K562 (cell line): ENCODE data around the gene ASS1. TPM values are rescaled to one million over a fixed set of nuclear protein-coding genes. Genes with fewer than 3 reads are reported as not detected.
A peak's percentile ranks its signal among the peaks of the same experiment; 100 is the strongest.

ENCODE experiments used
- CREB1 ChIP-seq, 2 experiments: sonication (generic) in 1 of 2; formaldehyde crosslinking in 1 of 2; IDR thresholded peaks; 2 replicates each; pipeline versions ENCODE4 v1.6.1 to v1.8.0; 2012 to 2022; ENCODE audit warnings: inconsistent platforms in 1 of 2, mild to moderate bottlenecking in 1 of 2, missing genetic modification reagents in 1 of 2, moderate library complexity in 1 of 2
- HSF4 ChIP-seq: fragments of 250-450 bp; sonication (Bioruptor Pico); IDR thresholded peaks from 2 replicates; pipeline ENCODE4 v2.1.2; 2022; ENCODE audit warnings: mild to moderate bottlenecking, moderate library complexity, borderline replicate concordance
- MCM5 ChIP-seq: fragments of 450-650 bp; IDR thresholded peaks from 2 replicates; pipeline ENCODE4 v1.6.1; 2016; ENCODE audit warnings: low read depth
- ZFP1 ChIP-seq: fragments of 450-650 bp; formaldehyde crosslinking; IDR thresholded peaks from 2 replicates; pipeline ENCODE4 v1.4.0; 2020; ENCODE audit warnings: mild to moderate bottlenecking, mixed read lengths
- ZZZ3 ChIP-seq: fragments of 450-650 bp; IDR thresholded peaks from 2 replicates; pipeline ENCODE4 v1.6.1; 2016; ENCODE audit warnings: antibody characterized with exemption, mild to moderate bottlenecking, moderate library complexity
- polyA plus RNA-seq, 8 experiments: library from polyadenylated mRNA; depleted of rRNA in 4 of 8; stranded (reverse) in 5 of 8; unstranded in 3 of 8; fragments of >200 nt; fragmentation: Nextera tagmentation in 2 of 8; fragmentation: Illumina TruSeq in 1 of 8; extraction: Ambion mirVana in 2 of 8; extraction: Trizol in 1 of 8; gene quantifications; 2 replicates each; pipeline versions ENCODE4 v1.2.1 to v1.2.3, GENCODE V29; 2011 to 2014; ENCODE audit warnings: inconsistent platforms in 1 of 8, missing spikeins in 1 of 8
- total RNA-seq, 7 experiments: library from RNA; depleted of rRNA in 6 of 7; stranded (reverse); fragments of >200 nt in 6 of 7; fragmentation: Illumina TruSeq in 2 of 7; extraction: Trizol in 2 of 7; gene quantifications; 2 replicates each; pipeline versions ENCODE4 v1.2.1 to v1.2.3, GENCODE V29; 2011 to 2021; ENCODE audit warnings: low replicate concordance in 1 of 7
- TF ChIP-seq, protein P1 (sequence below): fragments of 200-600 bp; sonication (generic); IDR thresholded peaks from one replicate; pipeline ENCODE4 v1.6.1; 2012; ENCODE audit warnings: mild to moderate bottlenecking, low read depth, low read length, inconsistent platforms

Gene ASS1
- total and polyA plus RNA-seq, 9 of the 15 experiments (the other 6 are each of a cell fraction or from before 2014, with no cell fraction given) = 1.5 to 5.7 (median 3.7) TPM

GRCh38 chr9:130451509-130452388 is 7.0 kb downstream of the ASS1 start (continued):
- TF ChIP-seq, protein P1, sequence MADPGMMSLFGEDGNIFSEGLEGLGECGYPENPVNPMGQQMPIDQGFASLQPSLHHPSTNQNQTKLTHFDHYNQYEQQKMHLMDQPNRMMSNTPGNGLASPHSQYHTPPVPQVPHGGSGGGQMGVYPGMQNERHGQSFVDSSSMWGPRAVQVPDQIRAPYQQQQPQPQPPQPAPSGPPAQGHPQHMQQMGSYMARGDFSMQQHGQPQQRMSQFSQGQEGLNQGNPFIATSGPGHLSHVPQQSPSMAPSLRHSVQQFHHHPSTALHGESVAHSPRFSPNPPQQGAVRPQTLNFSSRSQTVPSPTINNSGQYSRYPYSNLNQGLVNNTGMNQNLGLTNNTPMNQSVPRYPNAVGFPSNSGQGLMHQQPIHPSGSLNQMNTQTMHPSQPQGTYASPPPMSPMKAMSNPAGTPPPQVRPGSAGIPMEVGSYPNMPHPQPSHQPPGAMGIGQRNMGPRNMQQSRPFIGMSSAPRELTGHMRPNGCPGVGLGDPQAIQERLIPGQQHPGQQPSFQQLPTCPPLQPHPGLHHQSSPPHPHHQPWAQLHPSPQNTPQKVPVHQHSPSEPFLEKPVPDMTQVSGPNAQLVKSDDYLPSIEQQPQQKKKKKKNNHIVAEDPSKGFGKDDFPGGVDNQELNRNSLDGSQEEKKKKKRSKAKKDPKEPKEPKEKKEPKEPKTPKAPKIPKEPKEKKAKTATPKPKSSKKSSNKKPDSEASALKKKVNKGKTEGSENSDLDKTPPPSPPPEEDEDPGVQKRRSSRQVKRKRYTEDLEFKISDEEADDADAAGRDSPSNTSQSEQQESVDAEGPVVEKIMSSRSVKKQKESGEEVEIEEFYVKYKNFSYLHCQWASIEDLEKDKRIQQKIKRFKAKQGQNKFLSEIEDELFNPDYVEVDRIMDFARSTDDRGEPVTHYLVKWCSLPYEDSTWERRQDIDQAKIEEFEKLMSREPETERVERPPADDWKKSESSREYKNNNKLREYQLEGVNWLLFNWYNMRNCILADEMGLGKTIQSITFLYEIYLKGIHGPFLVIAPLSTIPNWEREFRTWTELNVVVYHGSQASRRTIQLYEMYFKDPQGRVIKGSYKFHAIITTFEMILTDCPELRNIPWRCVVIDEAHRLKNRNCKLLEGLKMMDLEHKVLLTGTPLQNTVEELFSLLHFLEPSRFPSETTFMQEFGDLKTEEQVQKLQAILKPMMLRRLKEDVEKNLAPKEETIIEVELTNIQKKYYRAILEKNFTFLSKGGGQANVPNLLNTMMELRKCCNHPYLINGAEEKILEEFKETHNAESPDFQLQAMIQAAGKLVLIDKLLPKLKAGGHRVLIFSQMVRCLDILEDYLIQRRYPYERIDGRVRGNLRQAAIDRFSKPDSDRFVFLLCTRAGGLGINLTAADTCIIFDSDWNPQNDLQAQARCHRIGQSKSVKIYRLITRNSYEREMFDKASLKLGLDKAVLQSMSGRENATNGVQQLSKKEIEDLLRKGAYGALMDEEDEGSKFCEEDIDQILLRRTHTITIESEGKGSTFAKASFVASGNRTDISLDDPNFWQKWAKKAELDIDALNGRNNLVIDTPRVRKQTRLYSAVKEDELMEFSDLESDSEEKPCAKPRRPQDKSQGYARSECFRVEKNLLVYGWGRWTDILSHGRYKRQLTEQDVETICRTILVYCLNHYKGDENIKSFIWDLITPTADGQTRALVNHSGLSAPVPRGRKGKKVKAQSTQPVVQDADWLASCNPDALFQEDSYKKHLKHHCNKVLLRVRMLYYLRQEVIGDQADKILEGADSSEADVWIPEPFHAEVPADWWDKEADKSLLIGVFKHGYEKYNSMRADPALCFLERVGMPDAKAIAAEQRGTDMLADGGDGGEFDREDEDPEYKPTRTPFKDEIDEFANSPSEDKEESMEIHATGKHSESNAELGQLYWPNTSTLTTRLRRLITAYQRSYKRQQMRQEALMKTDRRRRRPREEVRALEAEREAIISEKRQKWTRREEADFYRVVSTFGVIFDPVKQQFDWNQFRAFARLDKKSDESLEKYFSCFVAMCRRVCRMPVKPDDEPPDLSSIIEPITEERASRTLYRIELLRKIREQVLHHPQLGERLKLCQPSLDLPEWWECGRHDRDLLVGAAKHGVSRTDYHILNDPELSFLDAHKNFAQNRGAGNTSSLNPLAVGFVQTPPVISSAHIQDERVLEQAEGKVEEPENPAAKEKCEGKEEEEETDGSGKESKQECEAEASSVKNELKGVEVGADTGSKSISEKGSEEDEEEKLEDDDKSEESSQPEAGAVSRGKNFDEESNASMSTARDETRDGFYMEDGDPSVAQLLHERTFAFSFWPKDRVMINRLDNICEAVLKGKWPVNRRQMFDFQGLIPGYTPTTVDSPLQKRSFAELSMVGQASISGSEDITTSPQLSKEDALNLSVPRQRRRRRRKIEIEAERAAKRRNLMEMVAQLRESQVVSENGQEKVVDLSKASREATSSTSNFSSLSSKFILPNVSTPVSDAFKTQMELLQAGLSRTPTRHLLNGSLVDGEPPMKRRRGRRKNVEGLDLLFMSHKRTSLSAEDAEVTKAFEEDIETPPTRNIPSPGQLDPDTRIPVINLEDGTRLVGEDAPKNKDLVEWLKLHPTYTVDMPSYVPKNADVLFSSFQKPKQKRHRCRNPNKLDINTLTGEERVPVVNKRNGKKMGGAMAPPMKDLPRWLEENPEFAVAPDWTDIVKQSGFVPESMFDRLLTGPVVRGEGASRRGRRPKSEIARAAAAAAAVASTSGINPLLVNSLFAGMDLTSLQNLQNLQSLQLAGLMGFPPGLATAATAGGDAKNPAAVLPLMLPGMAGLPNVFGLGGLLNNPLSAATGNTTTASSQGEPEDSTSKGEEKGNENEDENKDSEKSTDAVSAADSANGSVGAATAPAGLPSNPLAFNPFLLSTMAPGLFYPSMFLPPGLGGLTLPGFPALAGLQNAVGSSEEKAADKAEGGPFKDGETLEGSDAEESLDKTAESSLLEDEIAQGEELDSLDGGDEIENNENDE = no peak
- no peak for TF ChIP-seq CREB1 (IDR thresholded peaks at IDR 0.05)
- TF ChIP-seq CREB1 (CRISPR knock-in tag; IDR thresholded peaks at IDR 0.05) = peak; percentile 55
- TF ChIP-seq HSF4 = no peak
- TF ChIP-seq ZZZ3 = no peak
- no peak for TF ChIP-seq MCM5
- TF ChIP-seq ZFP1 (CRISPR knock-in tag) = no peak
